Left ventricle myocardium inferior (tissue), 1 donor: ENCODE measurements around the gene CDH4. TPM values are rescaled to one million over a fixed set of nuclear protein-coding genes. Genes with fewer than 3 reads are reported as not detected.

Experiments
- DNase-seq: peaks from one replicate; pipeline ENCODE4 v3.0.0-alpha.2; 2020
- H3K27ac ChIP-seq: fragments of 200-600 bp; replicated peaks from 2 replicates; pipeline ENCODE4 v1.8.0; 2021
- H3K27me3 ChIP-seq: fragments of 200-600 bp; 2 replicates; pipeline ENCODE4 v1.8.0; 2021; ENCODE audit warnings: low read depth
- H3K36me3 ChIP-seq: fragments of 200-600 bp; 2 replicates; pipeline ENCODE4 v1.8.0; 2021
- H3K4me1 ChIP-seq: fragments of 200-600 bp; 2 replicates; pipeline ENCODE4 v1.8.0; 2021
- H3K4me3 ChIP-seq: fragments of 200-600 bp; 2 replicates; pipeline ENCODE4 v1.8.0; 2021; ENCODE audit warnings: mild to moderate bottlenecking, moderate library complexity
- H3K9me3 ChIP-seq: fragments of 200-600 bp; replicated peaks from 2 replicates; pipeline ENCODE4 v1.8.0; 2021
- intact Hi-C: fragments of 100-400 bp; cut with micrococcal nuclease; formaldehyde crosslinking; loops from one replicate; pipeline ENCODE4 v1.11.0; 2022
- total RNA-seq: library from RNA; stranded (reverse); fragmentation: NEBNext Ultra II Directional; extraction: Animal tissue kit (Norgen Biotek cat#: 25700); gene quantifications from one replicate; pipeline ENCODE4 v1.2.1, GENCODE V29; 2021
- TF ChIP-seq, protein P1 (sequence below): fragments of 200-600 bp; IDR thresholded peaks from 2 replicates; pipeline ENCODE4 v1.8.0; 2021; ENCODE audit warnings: antibody characterized with exemption, mild to moderate bottlenecking, borderline replicate concordance
- donor health status: DM: no; HTN: yes; CAD: no; lungs with severe emphysema.

Gene CDH4
- total RNA-seq, 1 donor from 2014 or later = 0.05 TPM

DNA sequence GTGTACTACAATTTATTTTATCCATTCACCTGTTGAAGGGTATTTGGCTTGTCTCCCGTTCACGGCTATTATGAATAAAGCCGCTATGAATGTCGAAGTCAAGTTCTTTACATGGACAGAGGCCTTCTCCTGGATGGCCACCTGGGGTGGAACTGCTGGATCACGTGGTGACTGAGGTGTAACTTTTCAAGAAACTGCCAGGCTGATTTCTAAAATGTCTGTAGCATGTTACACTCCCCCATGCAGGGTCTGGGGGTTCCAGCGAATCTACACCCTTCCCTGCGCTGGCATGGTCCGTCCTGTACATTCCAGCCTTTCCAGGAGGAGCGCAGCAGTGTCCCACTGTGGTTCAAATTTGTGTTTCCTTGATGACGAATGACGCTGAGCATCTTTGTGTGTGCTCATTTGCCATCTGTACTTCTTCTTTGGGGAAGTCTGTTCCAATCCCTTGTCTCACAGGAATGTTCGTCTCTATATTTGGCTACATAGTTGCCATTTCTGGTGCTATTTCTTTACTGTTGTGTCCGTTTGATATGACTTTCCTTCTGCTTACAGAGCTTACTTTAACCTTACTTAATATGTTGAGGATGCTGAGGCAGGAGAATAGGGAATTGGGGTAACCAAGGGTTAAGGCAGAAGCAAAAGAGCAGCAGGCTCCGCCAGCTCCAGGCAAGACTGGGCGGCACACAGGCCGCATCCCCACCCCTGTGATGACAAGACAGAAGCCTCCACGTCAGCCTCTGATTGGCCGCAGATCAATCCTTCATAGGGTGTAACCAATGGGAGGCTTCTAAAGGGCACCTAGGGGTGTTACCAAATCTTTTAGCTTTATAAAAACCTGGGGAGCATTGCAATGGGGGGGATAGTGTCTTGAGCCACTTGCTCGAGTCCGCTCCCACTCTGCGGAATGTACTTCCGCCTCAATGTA lies 707.0 kb downstream of the CDH4 start:
- TF ChIP-seq, protein P1, sequence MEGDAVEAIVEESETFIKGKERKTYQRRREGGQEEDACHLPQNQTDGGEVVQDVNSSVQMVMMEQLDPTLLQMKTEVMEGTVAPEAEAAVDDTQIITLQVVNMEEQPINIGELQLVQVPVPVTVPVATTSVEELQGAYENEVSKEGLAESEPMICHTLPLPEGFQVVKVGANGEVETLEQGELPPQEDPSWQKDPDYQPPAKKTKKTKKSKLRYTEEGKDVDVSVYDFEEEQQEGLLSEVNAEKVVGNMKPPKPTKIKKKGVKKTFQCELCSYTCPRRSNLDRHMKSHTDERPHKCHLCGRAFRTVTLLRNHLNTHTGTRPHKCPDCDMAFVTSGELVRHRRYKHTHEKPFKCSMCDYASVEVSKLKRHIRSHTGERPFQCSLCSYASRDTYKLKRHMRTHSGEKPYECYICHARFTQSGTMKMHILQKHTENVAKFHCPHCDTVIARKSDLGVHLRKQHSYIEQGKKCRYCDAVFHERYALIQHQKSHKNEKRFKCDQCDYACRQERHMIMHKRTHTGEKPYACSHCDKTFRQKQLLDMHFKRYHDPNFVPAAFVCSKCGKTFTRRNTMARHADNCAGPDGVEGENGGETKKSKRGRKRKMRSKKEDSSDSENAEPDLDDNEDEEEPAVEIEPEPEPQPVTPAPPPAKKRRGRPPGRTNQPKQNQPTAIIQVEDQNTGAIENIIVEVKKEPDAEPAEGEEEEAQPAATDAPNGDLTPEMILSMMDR = no peak
- no peaks in the 10 kb centered on the region for H3K9me3 ChIP-seq
- DNase-seq = no peak
- H3K36me3 ChIP-seq = no peaks in the 10 kb centered on the region
- H3K4me3 ChIP-seq = no peak overlapping the region
- peaks cover 19% of the 10 kb centered on the region for H3K27me3 ChIP-seq
- no peaks in the 10 kb centered on the region for H3K4me1 ChIP-seq
- intact Hi-C loops = no loop called here
- H3K27ac ChIP-seq = no peak overlapping the region

DNA sequence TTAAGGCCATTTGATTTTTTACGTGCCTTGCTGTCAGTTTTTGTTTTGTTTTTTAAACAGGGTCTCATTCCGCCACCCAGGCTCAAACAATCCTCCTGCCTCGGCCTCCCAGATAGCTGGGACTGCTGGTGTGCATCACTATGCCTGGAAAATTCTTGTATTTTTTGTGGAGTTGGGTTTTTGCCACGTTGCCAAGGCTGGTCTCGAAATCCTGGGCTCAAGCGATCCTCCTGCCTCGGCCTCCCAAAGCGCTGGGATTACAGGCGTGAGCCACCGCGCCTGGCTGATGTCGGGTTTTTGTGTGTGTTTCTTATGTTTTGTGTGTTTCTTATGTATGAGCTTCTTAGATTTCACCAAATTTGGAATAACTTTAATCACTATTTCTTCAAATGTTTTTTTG lies 708.8 kb downstream of the CDH4 start:
- TF ChIP-seq, protein P1 = no peak
- H3K27ac ChIP-seq = no peak overlapping the region
- H3K4me3 ChIP-seq = no peak overlapping the region
- H3K36me3 ChIP-seq = no peaks in the 10 kb centered on the region
- peaks cover 28% of the 10 kb centered on the region for H3K27me3 ChIP-seq
- H3K4me1 ChIP-seq = no peaks in the 10 kb centered on the region
- no peaks in the 10 kb centered on the region for H3K9me3 ChIP-seq
- DNase-seq = no peak
- intact Hi-C loops = no loop called here

DNA sequence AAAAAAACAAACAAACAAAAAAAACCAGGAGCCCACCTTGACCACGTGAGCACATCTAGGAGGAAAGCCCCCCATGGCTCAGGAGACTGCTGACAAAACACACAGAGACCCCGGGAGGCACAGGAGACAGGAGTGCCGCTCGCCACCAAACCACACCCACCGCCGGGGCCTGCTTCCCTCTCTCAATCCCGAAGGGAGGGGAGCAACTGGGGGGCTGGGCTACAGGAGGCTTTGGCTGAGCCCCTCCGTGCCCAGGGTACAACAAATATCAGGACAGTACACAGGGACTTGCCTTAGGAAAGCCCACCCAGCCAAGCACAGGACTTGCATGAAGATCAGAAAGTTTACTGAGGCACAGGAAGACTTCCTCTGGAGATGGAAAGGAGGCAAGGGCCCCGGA lies 711.1 kb downstream of the CDH4 start:
- Histone ChIP-seq H3K9me3 (no peaks in the 10 kb centered on the region), H3K4me3 (no peak overlapping the region), H3K27ac (no peak overlapping the region), H3K27me3 (peaks cover 40% of the 10 kb centered on the region), H3K4me1 (no peaks in the 10 kb centered on the region), H3K36me3 (no peaks in the 10 kb centered on the region)
- DNase-seq = no peak
- TF ChIP-seq, protein P1 = no peak
- intact Hi-C loops = no loop called here

DNA sequence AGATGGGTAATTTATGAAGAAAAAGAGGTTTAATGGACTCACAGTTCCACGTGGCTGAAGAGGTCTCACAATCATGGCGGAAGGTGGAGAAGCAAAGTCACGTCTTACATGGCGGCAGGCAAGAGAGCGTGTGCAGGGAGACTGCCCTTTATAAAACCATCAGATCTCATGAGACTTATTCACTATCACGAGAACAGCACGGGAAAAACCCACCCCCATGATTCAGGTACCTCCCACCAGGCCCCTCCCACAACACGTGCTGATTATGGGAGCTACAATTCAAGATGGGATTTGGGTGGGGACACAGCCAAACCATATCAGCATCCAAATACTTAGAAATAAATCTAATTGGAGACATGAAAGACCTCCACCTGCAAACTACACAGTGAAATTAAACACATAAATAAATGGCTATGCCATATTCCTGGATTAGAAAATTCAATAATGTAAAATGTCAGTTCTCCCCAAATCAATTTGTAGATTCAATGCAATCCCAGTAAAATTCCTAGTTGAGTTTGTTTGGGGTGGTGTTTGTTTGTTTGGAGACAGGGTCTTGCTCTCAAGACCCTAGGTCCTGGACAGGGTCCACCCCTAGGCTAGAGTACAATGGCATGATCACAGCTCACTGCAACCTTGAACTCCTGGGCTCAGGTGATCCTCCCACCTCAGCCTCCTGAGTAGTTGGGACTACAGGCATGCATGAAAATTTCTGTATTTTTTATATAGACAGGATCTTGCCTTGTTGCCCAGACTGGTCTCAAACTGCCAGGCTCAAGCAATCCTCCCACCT lies 712.0 kb downstream of the CDH4 start:
- DNase-seq = no peak
- TF ChIP-seq, protein P1 = no peak

DNA sequence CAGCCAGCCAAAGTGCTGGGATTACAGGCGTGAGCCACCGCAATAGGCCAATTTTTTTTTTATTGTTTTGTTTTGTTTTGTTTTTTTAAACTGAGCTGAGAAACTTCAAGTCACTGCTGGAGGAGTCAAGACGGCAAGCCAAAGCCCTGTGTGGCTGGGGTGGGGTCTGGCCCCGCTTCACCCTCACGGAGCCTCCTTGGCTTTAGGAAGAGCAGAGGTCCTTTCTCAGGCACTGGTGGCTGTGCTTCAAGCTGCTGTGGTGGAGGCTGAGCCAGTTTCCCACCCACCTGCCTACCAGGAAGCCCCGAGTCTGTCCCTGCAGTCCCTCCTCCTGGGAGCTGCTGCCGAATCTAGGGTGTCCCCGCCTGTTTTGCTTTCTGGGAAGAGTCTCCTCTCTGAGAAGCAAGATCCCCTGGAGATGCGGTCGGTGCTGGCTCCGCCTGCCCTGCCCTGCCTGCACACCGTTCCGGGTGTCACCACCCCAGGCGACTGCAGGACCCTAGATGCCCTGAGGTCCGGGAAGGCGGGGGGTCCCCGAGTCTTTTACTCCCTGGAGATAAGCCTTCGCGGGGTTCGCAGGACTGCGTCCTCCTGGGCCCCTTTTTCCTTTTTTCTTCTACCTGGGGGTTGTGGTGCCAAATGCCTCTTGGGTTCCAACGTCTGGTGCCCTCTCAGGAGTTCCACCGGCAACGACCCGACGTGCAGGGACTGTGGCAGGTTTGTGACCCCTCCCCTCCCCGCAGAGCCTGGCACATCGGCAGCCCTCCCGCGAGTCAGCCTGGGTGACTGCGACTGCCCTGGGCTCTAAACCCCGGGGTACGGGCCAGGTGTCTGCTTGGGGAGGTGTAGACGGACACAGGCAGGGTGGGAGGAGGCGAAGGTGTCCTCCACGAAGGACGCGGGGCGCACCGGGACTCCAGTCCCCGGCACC lies 712.9 kb downstream of the CDH4 start:
- no peaks in the 10 kb centered on the region for H3K4me1 ChIP-seq
- H3K27me3 ChIP-seq = peaks cover 40% of the 10 kb centered on the region
- DNase-seq = no peak
- TF ChIP-seq, protein P1 = no peak
- intact Hi-C loops = no loop called here
- no peak overlapping the region for H3K4me3 ChIP-seq
- H3K36me3 ChIP-seq = no peaks in the 10 kb centered on the region
- H3K9me3 ChIP-seq = no peaks in the 10 kb centered on the region
- H3K27ac ChIP-seq = no peak overlapping the region

More for the DNA sequence above, 712.0 kb downstream of the CDH4 start:
- peaks cover 40% of the 10 kb centered on the region for H3K27me3 ChIP-seq
- no peak overlapping the region for H3K4me3 ChIP-seq
- H3K27ac ChIP-seq = no peak overlapping the region
- no peaks in the 10 kb centered on the region for H3K36me3 ChIP-seq
- intact Hi-C loops = no loop called here
- no peaks in the 10 kb centered on the region for H3K9me3 ChIP-seq
- H3K4me1 ChIP-seq = no peaks in the 10 kb centered on the region
